Upper lobe of right lung (tissue), 1 donor: ENCODE data around the gene RNASE13. TPM values are rescaled to one million over a fixed set of nuclear protein-coding genes. Genes with fewer than 3 reads are reported as not detected.

ENCODE experiments used
- ATAC-seq: fragments of 200-7000 bp; cut with Tn5 transposase; one replicate; pipeline ENCODE4 v1.9.1; 2020; ENCODE audit warnings: mild to moderate bottlenecking, moderate library complexity
- DNase-seq: peaks from one replicate; pipeline ENCODE4 v3.0.0-alpha.2; 2020
- H3K27ac ChIP-seq: fragments of 200-600 bp; one replicate; pipeline ENCODE4 v1.8.0; 2022
- H3K27me3 ChIP-seq: fragments of 200-600 bp; one replicate; pipeline ENCODE4 v1.8.0; 2022; ENCODE audit warnings: mild to moderate bottlenecking
- H3K36me3 ChIP-seq: fragments of 200-600 bp; one replicate; pipeline ENCODE4 v1.8.0; 2022
- H3K4me1 ChIP-seq: fragments of 200-600 bp; one replicate; pipeline ENCODE4 v1.8.0; 2022
- H3K4me3 ChIP-seq: fragments of 200-600 bp; one replicate; pipeline ENCODE4 v1.8.0; 2022; ENCODE audit warnings: mild to moderate bottlenecking
- H3K9me3 ChIP-seq: fragments of 200-600 bp; one replicate; pipeline ENCODE4 v1.8.0; 2022
- CTCF ChIP-seq: fragments of 200-600 bp; IDR thresholded peaks from one replicate; pipeline ENCODE4 v1.8.0; 2022; ENCODE audit warnings: antibody characterized with exemption
- intact Hi-C: fragments of 100-400 bp; cut with DNase I; formaldehyde crosslinking; loops from one replicate; pipeline ENCODE4 v1.11.0; 2022
- total RNA-seq: library from RNA; stranded (reverse); fragmentation: NEBNext Ultra II Directional; extraction: Animal tissue kit (Norgen Biotek cat#: 25700); gene quantifications from one replicate; pipeline ENCODE4 v1.2.1, GENCODE V29; 2021
- donor health status: DM: no; HTN: yes; CAD: no; lungs with severe emphysema.

RNASE13 gene
- total RNA-seq, 1 donor from 2014 or later, result not detected

GRCh38 chr14:21030531-21030930 lies 4.1 kb downstream of the RNASE13 start:
- intact Hi-C loops, result no loop called here
- DNase-seq (no peak), ATAC-seq (no peak)
- H3K27me3 ChIP-seq, result no peaks in the 10 kb centered on the region
- H3K4me3 ChIP-seq, result no peak overlapping the region
- TF ChIP-seq CTCF, result no peak
- H3K36me3 ChIP-seq, result no peaks in the 10 kb centered on the region
- H3K9me3 ChIP-seq, result no peaks in the 10 kb centered on the region
- H3K4me1 ChIP-seq, result peaks cover 5% of the 10 kb centered on the region
- no peak overlapping the region for H3K27ac ChIP-seq

- Histone ChIP-seq H3K36me3 (no peaks in the 10 kb centered on the region), H3K4me3 (no peak within 1 kb of the TSS), H3K4me1 (peaks cover 5% of the 10 kb centered on the region), H3K27me3 (no peaks in the 10 kb centered on the region), H3K27ac (no peak within 1 kb of the TSS), H3K9me3 (no peaks in the 10 kb centered on the region)
- TF ChIP-seq CTCF, result no peak
- no peak for ATAC-seq
- DNase-seq, result no peak
- intact Hi-C loops, result no loop called here
These were observed 4.7 kb downstream of the RNASE13 start, which contains the start of gene TPPP2 for GRCh38 chr14:21029917-21030316. Gene TPPP2 (plus strand): TSS chr14:21030217. CDS start chr14:21030582, 365 bp downstream.

GRCh38 chr14:21026988-21027315 lies 7.7 kb downstream of the RNASE13 start:
- H3K27ac ChIP-seq, result peak overlapping the region; percentile 88
- ATAC-seq, result no peak
- intact Hi-C loops, result no loop called here
- no peak overlapping the region for H3K4me3 ChIP-seq
- DNase-seq, result no peak
- H3K9me3 ChIP-seq, result no peaks in the 10 kb centered on the region
- no peaks in the 10 kb centered on the region for H3K27me3 ChIP-seq
- TF ChIP-seq CTCF, result no peak
- H3K4me1 ChIP-seq, result peaks cover 15% of the 10 kb centered on the region
- H3K36me3 ChIP-seq, result peaks cover under 1% of the 10 kb centered on the region

- no peak overlapping the region for H3K4me3 ChIP-seq
- DNase-seq (no peak), ATAC-seq (no peak)
These were observed 8.2 kb downstream of the RNASE13 start for GRCh38 chr14:21026274-21026987.

GRCh38 chr14:21025371-21026273 lies 9.0 kb downstream of the RNASE13 start:
- H3K27me3 ChIP-seq, result no peaks in the 10 kb centered on the region
- H3K4me3 ChIP-seq, result peak overlapping the region; percentile 86
- no peak for TF ChIP-seq CTCF
- H3K27ac ChIP-seq, result peak overlapping the region; percentile 88
- peaks cover 15% of the 10 kb centered on the region for H3K4me1 ChIP-seq
- H3K36me3 ChIP-seq, result peaks cover 14% of the 10 kb centered on the region
- peak; percentile 33 for ATAC-seq
- H3K9me3 ChIP-seq, result no peaks in the 10 kb centered on the region
- intact Hi-C loops, result no loop called here
- DNase-seq, result peak; percentile 76

More at GRCh38 chr14:21026274-21026987, 8.2 kb downstream of the RNASE13 start:
- Histone ChIP-seq H3K27ac (peak overlapping the region; percentile 88), H3K9me3 (no peaks in the 10 kb centered on the region), H3K27me3 (no peaks in the 10 kb centered on the region), H3K4me1 (peaks cover 15% of the 10 kb centered on the region), H3K36me3 (peaks cover 6% of the 10 kb centered on the region)
- intact Hi-C loops, result no loop called here
- TF ChIP-seq CTCF, result no peak
